ENCODE results near the gene MSMB. TPM values are rescaled to one million over a fixed set of nuclear protein-coding genes. Genes with fewer than 3 reads are reported as not detected.

MSMB gene
- total and polyA plus RNA-seq, 7 donors: not detected

DNA sequence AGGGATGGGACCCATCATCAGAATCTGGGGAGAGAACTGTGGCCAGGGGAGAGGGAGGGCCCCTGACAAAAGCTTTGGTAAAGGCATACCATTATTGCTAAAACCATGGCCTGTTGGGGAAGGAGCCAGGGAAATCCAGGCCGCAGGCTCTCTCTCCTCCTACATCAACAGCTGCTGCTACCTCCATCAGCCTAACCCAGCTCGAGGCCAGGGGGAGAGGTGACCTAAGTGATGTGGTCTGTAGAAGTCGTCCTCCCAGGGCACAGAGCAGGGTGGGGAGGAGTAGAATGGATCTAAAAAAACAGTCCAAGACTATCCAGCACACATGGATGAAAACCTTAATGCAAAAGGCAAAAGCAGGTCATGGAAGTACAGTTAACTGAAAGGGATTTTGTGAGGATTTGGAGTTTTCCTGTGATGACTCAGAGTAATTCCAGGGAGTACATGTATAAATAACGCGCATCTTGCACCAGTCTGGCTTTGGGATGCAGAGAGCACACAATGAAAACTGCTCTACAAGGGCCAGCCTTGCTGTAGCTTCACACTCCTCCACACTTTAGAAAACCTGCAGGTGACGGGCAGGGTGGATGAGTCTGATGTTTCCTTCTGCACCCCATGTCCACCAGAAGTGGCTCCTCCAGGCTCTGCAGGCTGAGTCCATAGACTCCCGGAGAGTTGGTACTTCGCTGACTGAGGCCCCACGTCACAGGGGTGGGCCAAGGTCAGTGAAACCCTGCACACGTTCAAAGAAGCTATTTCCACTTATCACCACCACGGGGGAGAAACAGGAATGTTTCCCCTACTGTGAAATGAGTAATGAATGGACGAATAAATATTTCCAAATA, 38.5 kb upstream of the MSMB start:
- Histone ChIP-seq H3K4me1 (no peaks in the 10 kb centered on the region), H3K4me3 (no peak overlapping the region), H3K9me3 (no peaks in the 10 kb centered on the region), H3K27ac (no peak overlapping the region), H3K27me3 (no peaks in the 10 kb centered on the region), H3K36me3 (no peaks in the 10 kb centered on the region)
- no peak for DNase-seq
- WGBS, 2 donors: 71 to 75% methylated on average over 12 of the region's 12 CpGs
- TF ChIP-seq POLR2A (IDR thresholded peaks at IDR 0.05) (no peak), POLR2AphosphoS5 (IDR thresholded peaks at IDR 0.05) (no peak), CTCF (IDR thresholded peaks at IDR 0.05) (no peak), EP300 (IDR thresholded peaks at IDR 0.05) (no peak)
- intact Hi-C loops (cut with DNase I): no loop called here

GRCh38 chr10:46080886-46081285, 34.8 kb upstream of the MSMB start:
- Histone ChIP-seq H3K9me3 (no peaks in the 10 kb centered on the region), H3K36me3 (no peaks in the 10 kb centered on the region), H3K27me3 (no peaks in the 10 kb centered on the region), H3K4me1 (no peaks in the 10 kb centered on the region), H3K4me3 (no peak overlapping the region), H3K27ac (no peak overlapping the region)
- DNase-seq: no peak
- 39 to 60% methylated on average over 2 of the region's 2 CpGs for WGBS, 2 donors
- intact Hi-C loops (cut with DNase I): no loop called here
- no peak for TF ChIP-seq POLR2A (IDR thresholded peaks at IDR 0.05)
- no peak for TF ChIP-seq CTCF (IDR thresholded peaks at IDR 0.05)
- TF ChIP-seq EP300 (IDR thresholded peaks at IDR 0.05): no peak
- no peak for TF ChIP-seq POLR2AphosphoS5 (IDR thresholded peaks at IDR 0.05)

- H3K4me1 ChIP-seq: no peaks in the 10 kb centered on the region
- TF ChIP-seq EP300 (IDR thresholded peaks at IDR 0.05) (no peak), CTCF (IDR thresholded peaks at IDR 0.05) (no peak), POLR2A (IDR thresholded peaks at IDR 0.05) (no peak), POLR2AphosphoS5 (IDR thresholded peaks at IDR 0.05) (no peak)
- H3K27ac ChIP-seq: no peak overlapping the region
- intact Hi-C loops (cut with DNase I): no loop called here
- no peaks in the 10 kb centered on the region for H3K36me3 ChIP-seq
- H3K4me3 ChIP-seq: no peak overlapping the region
- no peak for DNase-seq
- no peaks in the 10 kb centered on the region for H3K9me3 ChIP-seq
- H3K27me3 ChIP-seq: no peaks in the 10 kb centered on the region
- 56 to 67% methylated on average over 4 of the region's 4 CpGs for WGBS, 2 donors
Observed at GRCh38 chr10:46079831-46080585, 33.9 kb upstream of the MSMB start.

DNA sequence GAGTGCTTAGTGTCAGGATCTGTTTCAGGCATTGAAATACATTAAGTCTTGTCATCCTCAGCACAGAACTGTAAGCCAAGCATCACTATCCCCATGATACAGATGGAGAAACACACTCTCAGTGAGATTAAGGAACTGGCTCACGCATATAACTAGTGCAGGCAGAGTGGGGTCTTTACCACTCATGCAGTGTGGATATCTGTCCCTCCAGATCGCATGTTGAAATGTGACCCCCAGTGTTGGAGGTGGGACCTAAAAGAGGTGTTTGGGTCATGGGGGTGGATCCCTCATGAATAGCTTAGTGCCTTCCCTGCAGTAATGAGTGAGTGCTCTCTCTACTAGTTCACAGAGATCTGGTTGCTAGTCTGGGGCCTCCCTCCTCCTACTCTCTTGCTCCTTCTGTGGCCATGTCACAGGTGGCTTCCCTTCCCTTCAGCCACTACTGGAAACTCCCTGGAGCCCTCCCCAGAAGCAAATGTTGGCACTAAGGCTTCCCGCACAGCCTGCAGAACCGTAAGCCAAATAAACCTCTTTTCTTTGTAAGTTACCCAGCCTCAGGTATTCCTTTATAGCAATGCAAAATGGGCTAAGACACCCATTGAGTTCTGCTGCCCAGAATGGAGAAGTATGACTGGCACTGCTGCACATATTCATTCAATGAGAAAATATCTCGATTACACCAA, 31.8 kb upstream of the MSMB start:
- H3K27me3 ChIP-seq: no peaks in the 10 kb centered on the region
- H3K27ac ChIP-seq: no peak overlapping the region
- WGBS, 2 donors: 74 to 86% methylated on average over 5 of the region's 5 CpGs
- no peaks in the 10 kb centered on the region for H3K36me3 ChIP-seq
- H3K4me3 ChIP-seq: no peak overlapping the region
- TF ChIP-seq EP300 (IDR thresholded peaks at IDR 0.05) (no peak), POLR2A (IDR thresholded peaks at IDR 0.05) (no peak), POLR2AphosphoS5 (IDR thresholded peaks at IDR 0.05) (no peak), CTCF (IDR thresholded peaks at IDR 0.05) (no peak)
- intact Hi-C loops (cut with DNase I): no loop called here
- no peaks in the 10 kb centered on the region for H3K9me3 ChIP-seq
- no peak for DNase-seq
- H3K4me1 ChIP-seq: no peaks in the 10 kb centered on the region
